ENCODE results near the gene ARHGAP19.

The ARHGAP19 gene

GRCh38 chr10:97174276-97174775, 118.1 kb downstream of the ARHGAP19 start:
- no peak for ATAC-seq (ENCODE audit: insufficient read depth, low read depth)
- no peak overlapping the region for H3K4me3 ChIP-seq (ENCODE audit: low read depth in 1 of 2, low read length in 2 of 2)
- no peaks in the 10 kb centered on the region for H3K36me3 ChIP-seq (ENCODE audit: insufficient read depth, low read length)
- H3K9ac ChIP-seq (ENCODE audit: low read depth, low read length) = no peak overlapping the region
- no peak overlapping the region for H3K27ac ChIP-seq (ENCODE audit: low read length)
- H2AFZ ChIP-seq (ENCODE audit: low read depth, low read length) = no peak overlapping the region
- no peaks in the 10 kb centered on the region for H3K9me3 ChIP-seq (ENCODE audit: insufficient read depth, low read length, severe bottlenecking)
- TF ChIP-seq CTCF (IDR thresholded peaks at IDR 0.05; ENCODE audit: borderline replicate concordance, extremely low read depth, low read length, poor library complexity, severe bottlenecking) (no peak), EZH2 (IDR thresholded peaks at IDR 0.05; ENCODE audit: borderline replicate concordance, low read depth, low read length, severe bottlenecking) (no peak)
- H4K20me1 ChIP-seq (ENCODE audit: insufficient read depth, low read length) = no peaks in the 10 kb centered on the region
- no peaks in the 10 kb centered on the region for H3K4me1 ChIP-seq (ENCODE audit: insufficient read depth, low read length)
- H3K79me2 ChIP-seq (ENCODE audit: insufficient read depth, low read length) = no peaks in the 10 kb centered on the region
- no peak overlapping the region for H3K4me2 ChIP-seq (ENCODE audit: insufficient read depth, low read length)
- no peak for DNase-seq
- H3K27me3 ChIP-seq (ENCODE audit: insufficient read depth, low read length, poor library complexity) = peaks cover 19% of the 10 kb centered on the region

- Histone ChIP-seq H3K9me3 (ENCODE audit: insufficient read depth, low read length, severe bottlenecking) (no peaks in the 10 kb centered on the region), H3K27me3 (ENCODE audit: insufficient read depth, low read length, poor library complexity) (peaks cover 14% of the 10 kb centered on the region), H3K4me3 (ENCODE audit: low read depth in 1 of 2, low read length in 2 of 2) (no peak overlapping the region), H3K4me1 (ENCODE audit: insufficient read depth, low read length) (no peaks in the 10 kb centered on the region), H3K27ac (ENCODE audit: low read length) (no peak overlapping the region), H3K79me2 (ENCODE audit: insufficient read depth, low read length) (no peaks in the 10 kb centered on the region), H4K20me1 (ENCODE audit: insufficient read depth, low read length) (0 out of 2 replicates have a peak, but pooled peaks cover 2% of the 10 kb centered on the region), H3K4me2 (ENCODE audit: insufficient read depth, low read length) (no peak overlapping the region), H2AFZ (ENCODE audit: low read depth, low read length) (no peak overlapping the region), H3K9ac (ENCODE audit: low read depth, low read length) (no peak overlapping the region), H3K36me3 (ENCODE audit: insufficient read depth, low read length) (no peaks in the 10 kb centered on the region)
- TF ChIP-seq EZH2 (IDR thresholded peaks at IDR 0.05; ENCODE audit: borderline replicate concordance, low read depth, low read length, severe bottlenecking) = no peak
- TF ChIP-seq CTCF (IDR thresholded peaks at IDR 0.05; ENCODE audit: borderline replicate concordance, extremely low read depth, low read length, poor library complexity, severe bottlenecking) = no peak
- ATAC-seq (ENCODE audit: insufficient read depth, low read depth) (no peak), DNase-seq (no peak)
These were observed 119.4 kb downstream of the ARHGAP19 start for GRCh38 chr10:97173036-97173435.
